ENCODE results near the gene TMPRSS12. TPM values are rescaled to one million over a fixed set of nuclear protein-coding genes. Genes with fewer than 3 reads are reported as not detected.
"Not testable (repeated sequence)": the region's sequence is repeated elsewhere in the genome, so short reads cannot be mapped to it uniquely, and the experiment has no call there.

TMPRSS12 gene
- total RNA-seq, 4 donors from 2014 or later, result 0.34 TPM; not detected in 3

DNA sequence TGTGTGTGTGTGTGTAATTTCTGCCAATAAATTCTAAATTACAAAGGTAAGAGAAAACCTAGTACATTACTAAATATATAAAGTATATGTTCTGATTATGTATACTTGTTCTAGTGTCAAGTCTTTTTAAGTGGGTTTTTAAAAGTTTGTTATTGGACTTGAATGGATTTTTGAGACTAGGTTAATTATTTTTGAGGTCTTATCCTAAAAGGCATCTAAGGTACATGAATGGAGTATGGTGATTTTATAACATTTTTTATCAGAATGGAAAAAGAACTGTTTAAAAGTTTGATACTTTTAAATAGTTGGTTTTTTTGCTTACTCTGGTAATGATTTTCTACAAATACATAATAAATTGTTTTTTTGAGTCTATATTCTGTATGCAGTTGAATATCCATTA lies 22.5 kb upstream of the TMPRSS12 start:
- Histone ChIP-seq H3K4me3 (no peak overlapping the region), H3K36me3 (peaks cover 41% of the 10 kb centered on the region), H3K9me3 (no peaks in the 10 kb centered on the region), H3K4me1 (peaks cover 4% of the 10 kb centered on the region), H3K27me3 (no peaks in the 10 kb centered on the region), H3K27ac (no peak overlapping the region)
- TF ChIP-seq POLR2AphosphoS5 (IDR thresholded peaks at IDR 0.05) (no peak), POLR2A (IDR thresholded peaks at IDR 0.05) (no peak), EP300 (IDR thresholded peaks at IDR 0.05) (no peak)
- TF ChIP-seq, protein P1, sequence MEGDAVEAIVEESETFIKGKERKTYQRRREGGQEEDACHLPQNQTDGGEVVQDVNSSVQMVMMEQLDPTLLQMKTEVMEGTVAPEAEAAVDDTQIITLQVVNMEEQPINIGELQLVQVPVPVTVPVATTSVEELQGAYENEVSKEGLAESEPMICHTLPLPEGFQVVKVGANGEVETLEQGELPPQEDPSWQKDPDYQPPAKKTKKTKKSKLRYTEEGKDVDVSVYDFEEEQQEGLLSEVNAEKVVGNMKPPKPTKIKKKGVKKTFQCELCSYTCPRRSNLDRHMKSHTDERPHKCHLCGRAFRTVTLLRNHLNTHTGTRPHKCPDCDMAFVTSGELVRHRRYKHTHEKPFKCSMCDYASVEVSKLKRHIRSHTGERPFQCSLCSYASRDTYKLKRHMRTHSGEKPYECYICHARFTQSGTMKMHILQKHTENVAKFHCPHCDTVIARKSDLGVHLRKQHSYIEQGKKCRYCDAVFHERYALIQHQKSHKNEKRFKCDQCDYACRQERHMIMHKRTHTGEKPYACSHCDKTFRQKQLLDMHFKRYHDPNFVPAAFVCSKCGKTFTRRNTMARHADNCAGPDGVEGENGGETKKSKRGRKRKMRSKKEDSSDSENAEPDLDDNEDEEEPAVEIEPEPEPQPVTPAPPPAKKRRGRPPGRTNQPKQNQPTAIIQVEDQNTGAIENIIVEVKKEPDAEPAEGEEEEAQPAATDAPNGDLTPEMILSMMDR (IDR thresholded peaks at IDR 0.05), result no peak
- no peak for DNase-seq (ENCODE audit: low spot score in 2 of 2)

DNA sequence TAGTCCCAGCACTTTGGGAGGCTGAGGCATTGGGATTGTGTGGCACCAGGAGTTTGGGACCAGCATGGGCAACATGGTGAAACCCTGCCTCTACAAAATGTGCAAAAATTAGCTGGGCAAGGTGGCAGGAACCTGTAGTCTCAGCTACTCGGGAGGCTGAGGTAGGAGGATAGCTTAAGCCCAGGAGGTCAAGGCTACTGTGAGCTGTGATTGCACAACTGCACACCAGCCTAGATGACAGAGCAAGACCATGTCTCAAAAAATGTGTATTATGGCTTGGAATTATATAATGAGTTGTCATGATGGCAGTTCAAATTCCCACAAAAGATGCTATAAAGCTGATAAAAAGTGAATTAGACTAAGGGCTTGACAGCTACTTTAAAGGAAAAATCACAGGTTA lies 20.6 kb upstream of the TMPRSS12 start:
- WGBS, result 100% methylated on average over 1 of the region's 1 CpG
- H3K36me3 ChIP-seq, result peaks cover 22% of the 10 kb centered on the region
- peaks cover 10% of the 10 kb centered on the region for H3K4me1 ChIP-seq
- H3K27ac ChIP-seq, result no peak overlapping the region
- TF ChIP-seq EP300 (IDR thresholded peaks at IDR 0.05) (no peak), POLR2AphosphoS5 (IDR thresholded peaks at IDR 0.05) (no peak), POLR2A (IDR thresholded peaks at IDR 0.05) (no peak)
- TF ChIP-seq, protein P1 (IDR thresholded peaks at IDR 0.05), result no peak
- no peaks in the 10 kb centered on the region for H3K27me3 ChIP-seq
- no peak for DNase-seq (ENCODE audit: low spot score in 2 of 2)
- no peaks in the 10 kb centered on the region for H3K9me3 ChIP-seq
- no peak overlapping the region for H3K4me3 ChIP-seq

DNA sequence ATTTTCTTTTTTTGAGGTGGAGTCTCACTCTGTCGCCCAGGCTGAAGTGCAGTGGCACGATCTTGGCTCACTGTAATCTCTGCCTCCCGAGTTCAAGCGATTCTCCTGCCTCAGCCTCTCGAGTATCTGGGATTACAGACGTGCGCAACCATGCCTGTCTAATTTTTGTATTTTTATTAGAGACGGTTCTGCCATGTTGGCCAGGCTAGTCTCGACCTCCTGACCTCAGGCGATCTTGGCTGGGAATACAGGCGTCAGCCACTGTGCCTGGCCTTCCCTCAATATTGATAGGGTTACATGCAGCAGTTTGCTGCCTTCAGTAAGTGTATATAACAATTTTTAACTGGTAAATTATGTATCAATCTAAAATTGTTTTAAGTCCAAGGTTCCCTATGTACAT lies 19.0 kb upstream of the TMPRSS12 start:
- not testable (repeated sequence) for H3K27me3 ChIP-seq; H3K4me3 ChIP-seq; H3K36me3 ChIP-seq; DNase-seq (ENCODE audit: low spot score in 2 of 2); H3K27ac ChIP-seq; H3K9me3 ChIP-seq
- peaks cover 18% of the 10 kb centered on the region for H3K4me1 ChIP-seq
- 90% methylated on average over 11 of the region's 11 CpGs for WGBS

DNA sequence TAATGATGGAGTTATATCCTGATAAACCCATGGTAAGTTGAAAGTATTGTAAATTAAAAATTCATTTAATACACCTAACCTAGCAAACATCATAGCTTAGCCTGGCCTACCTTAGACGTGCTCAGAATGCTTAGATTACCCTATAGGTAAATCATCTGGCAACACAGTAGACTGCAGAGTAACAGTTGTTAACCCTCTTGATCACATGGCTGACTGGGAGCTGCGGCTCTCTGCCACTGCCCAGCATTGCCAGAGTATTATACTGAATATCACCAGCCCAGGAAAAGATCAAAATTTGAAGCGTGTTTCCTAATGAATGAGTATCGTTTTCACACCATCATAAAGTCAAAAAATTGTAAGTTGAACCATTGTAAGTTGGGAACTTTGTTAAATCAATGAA lies 17.8 kb upstream of the TMPRSS12 start:
- WGBS, result 45% methylated on average over 4 of the region's 4 CpGs
- H3K4me3 ChIP-seq, result no peak overlapping the region
- no peaks in the 10 kb centered on the region for H3K36me3 ChIP-seq
- no peak for TF ChIP-seq EP300 (IDR thresholded peaks at IDR 0.05)
- no peak for TF ChIP-seq POLR2AphosphoS5 (IDR thresholded peaks at IDR 0.05)
- TF ChIP-seq, protein P1 (IDR thresholded peaks at IDR 0.05), result no peak
- TF ChIP-seq POLR2A (IDR thresholded peaks at IDR 0.05), result no peak
- H3K4me1 ChIP-seq, result peaks cover 18% of the 10 kb centered on the region
- H3K27ac ChIP-seq, result peak overlapping the region; percentile 49
- H3K9me3 ChIP-seq, result no peaks in the 10 kb centered on the region
- DNase-seq (ENCODE audit: low spot score in 2 of 2), result no peak
- H3K27me3 ChIP-seq, result no peaks in the 10 kb centered on the region

DNA sequence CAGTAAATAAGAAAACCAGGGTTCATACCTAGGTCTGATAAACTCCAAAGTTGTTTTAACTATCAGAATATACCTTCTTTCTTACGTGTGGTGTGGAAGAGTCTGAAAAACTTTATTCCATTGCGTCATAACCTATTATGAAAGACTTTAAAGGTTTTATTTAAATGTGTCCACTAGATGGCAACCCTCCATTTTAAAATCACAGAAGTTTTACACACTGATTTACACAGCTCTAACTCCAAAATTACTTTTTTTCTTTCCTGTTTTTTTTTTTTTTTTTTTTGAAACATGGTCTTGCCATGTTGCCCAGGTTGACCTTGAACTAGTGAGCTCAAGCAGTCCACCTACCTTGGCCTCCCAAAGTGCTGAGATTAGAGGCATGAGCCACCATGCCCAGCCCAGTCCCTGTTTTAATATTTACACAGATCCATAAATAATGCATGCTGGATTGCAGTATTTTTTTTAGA lies 17.3 kb upstream of the TMPRSS12 start:
- Histone ChIP-seq H3K36me3 (no peaks in the 10 kb centered on the region), H3K4me3 (no peak overlapping the region), H3K4me1 (peaks cover 18% of the 10 kb centered on the region), H3K9me3 (no peaks in the 10 kb centered on the region), H3K27ac (peak overlapping the region; percentile 49), H3K27me3 (no peaks in the 10 kb centered on the region)
- TF ChIP-seq, protein P1 (IDR thresholded peaks at IDR 0.05), result peak in 1 of 2 donors; percentile 40
- TF ChIP-seq POLR2A (IDR thresholded peaks at IDR 0.05) (no peak), EP300 (IDR thresholded peaks at IDR 0.05) (no peak), POLR2AphosphoS5 (IDR thresholded peaks at IDR 0.05) (no peak)
- WGBS, result 0% methylated on average over 2 of the region's 2 CpGs
- no peak for DNase-seq (ENCODE audit: low spot score in 2 of 2)

DNA sequence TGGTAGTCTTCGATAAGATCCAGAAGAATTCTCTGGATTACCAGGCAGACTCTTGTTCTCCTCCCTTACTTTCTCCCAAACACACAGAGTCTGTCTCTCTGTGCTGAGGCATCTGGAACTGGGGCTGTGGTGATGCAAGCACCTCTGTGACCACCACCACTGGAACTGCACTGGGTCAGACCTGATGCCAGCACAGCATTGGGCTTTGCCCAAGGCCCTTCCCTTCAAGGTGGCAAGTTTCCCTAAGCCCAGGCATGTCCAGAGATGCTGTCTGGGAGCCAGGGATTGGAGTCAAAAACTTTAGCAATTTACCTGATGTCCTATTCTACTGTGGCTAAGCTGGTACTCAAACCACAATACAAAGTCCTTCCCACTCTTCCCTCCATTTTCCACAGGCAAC lies 14.6 kb upstream of the TMPRSS12 start:
- Histone ChIP-seq H3K4me1 (peaks cover 18% of the 10 kb centered on the region), H3K9me3 (peaks cover 5% of the 10 kb centered on the region), H3K4me3 (no peak overlapping the region), H3K36me3 (no peaks in the 10 kb centered on the region), H3K27me3 (no peaks in the 10 kb centered on the region), H3K27ac (no peak overlapping the region)
- no peak for TF ChIP-seq POLR2AphosphoS5 (IDR thresholded peaks at IDR 0.05)
- TF ChIP-seq, protein P1 (IDR thresholded peaks at IDR 0.05), result no peak
- no peak for TF ChIP-seq POLR2A (IDR thresholded peaks at IDR 0.05)
- no peak for TF ChIP-seq EP300 (IDR thresholded peaks at IDR 0.05)
- no peak for DNase-seq (ENCODE audit: low spot score in 2 of 2)
- WGBS, result 95% methylated on average over 1 of the region's 1 CpG
